SW480 (cell line): ENCODE measurements around the gene UBE2O.
A peak's percentile ranks its signal among the peaks of the same experiment; 100 is the strongest.

ENCODE experiments used
- DNase-seq: peaks from one replicate; pipeline ENCODE4 v3.0.0-alpha.2; 2016; ENCODE audit warnings: low spot score

UBE2O gene

GRCh38 chr17:76414334-76415295 lies 38.3 kb downstream of the UBE2O start:
- DNase-seq, result no peak

- no peak for DNase-seq
Observed at GRCh38 chr17:76411247-76411646, 41.7 kb downstream of the UBE2O start.

GRCh38 chr17:76410328-76410965 lies 42.5 kb downstream of the UBE2O start:
- DNase-seq, result no peak

- DNase-seq, result peak; percentile 43
Observed at GRCh38 chr17:76408037-76408849, 44.7 kb downstream of the UBE2O start.

GRCh38 chr17:76407509-76407908 lies 45.4 kb downstream of the UBE2O start:
- DNase-seq, result no peak

- no peak for DNase-seq
Observed at GRCh38 chr17:76405967-76406647, 46.8 kb downstream of the UBE2O start.

- DNase-seq, result no peak
Observed at GRCh38 chr17:76405607-76405966, 47.4 kb downstream of the UBE2O start.

- no peak for DNase-seq
Observed at GRCh38 chr17:76404976-76405563, 47.9 kb downstream of the UBE2O start.

- no peak for DNase-seq
Observed at GRCh38 chr17:76404256-76404655, 48.7 kb downstream of the UBE2O start.

GRCh38 chr17:76402711-76403110 lies 50.2 kb downstream of the UBE2O start:
- DNase-seq, result no peak

GRCh38 chr17:76399175-76400172 lies 53.5 kb downstream of the UBE2O start:
- no peak for DNase-seq

- DNase-seq, result peak; percentile 67
Observed at GRCh38 chr17:76398523-76399174, 54.3 kb downstream of the UBE2O start.

- peak; percentile 64 for DNase-seq
Observed at GRCh38 chr17:76397687-76398522, 55.0 kb downstream of the UBE2O start.

GRCh38 chr17:76397184-76397583 lies 55.8 kb downstream of the UBE2O start:
- DNase-seq, result no peak

GRCh38 chr17:76395980-76396379 lies 57.0 kb downstream of the UBE2O start:
- no peak for DNase-seq

GRCh38 chr17:76394166-76394565 lies 58.8 kb downstream of the UBE2O start:
- no peak for DNase-seq

- DNase-seq, result no peak
Observed at GRCh38 chr17:76391200-76391715, 61.7 kb downstream of the UBE2O start.

- DNase-seq, result no peak
Observed at GRCh38 chr17:76390003-76390421, 62.9 kb downstream of the UBE2O start.
